H1 (cell line): ENCODE results near the gene SETDB2. TPM values are rescaled to one million over a fixed set of nuclear protein-coding genes. Genes with fewer than 3 reads are reported as not detected.

Source experiments
- CTCF ChIA-PET: fragments of 300-600 bp; sonication (Branson Sonifier 250); formaldehyde crosslinking; loops from one replicate; lab custom pipeline; 2021; ENCODE audit not compliant: partially characterized antibody; lab: Charles Lee
- POLR2A ChIA-PET: fragments of 300-600 bp; sonication (Branson Sonifier 250); formaldehyde crosslinking; loops from one replicate; lab custom pipeline; 2021; ENCODE audit warnings: inconsistent platforms; ENCODE audit not compliant: partially characterized antibody; lab: Charles Lee
- DNase-seq, 2 experiments: peaks; one replicate each; pipeline versions ENCODE4 v3.0.0 to v3.0.0-alpha.2; 2010 to 2022; ENCODE audit warnings: low spot score in 2 of 2, low read depth in 1 of 2, mixed read lengths in 1 of 2
- FAIRE-seq: peaks from 2 replicates; lab custom pipeline; 2011; peaks lifted over from hg19 to GRCh38; lab: Jason Lieb, UNC
- H2AFZ ChIP-seq: 2 replicates; pipeline ENCODE4 v1.8.1; 2012; ENCODE audit warnings: low read length, inconsistent platforms
- H2AK5ac ChIP-seq: 2 replicates; pipeline ENCODE4 v1.6.1; 2013; ENCODE audit warnings: low read depth, low read length
- H2BK120ac ChIP-seq: replicated peaks from 2 replicates; pipeline ENCODE3; 2013; ENCODE audit warnings: low read depth, low read length, inconsistent platforms
- H2BK12ac ChIP-seq: 2 replicates; pipeline ENCODE4 v1.6.1; 2013; ENCODE audit warnings: low read depth, low read length
- H2BK15ac ChIP-seq: 2 replicates; pipeline ENCODE4 v1.6.1; 2013; ENCODE audit warnings: low read length
- H2BK20ac ChIP-seq: 2 replicates; pipeline ENCODE4 v1.6.1; 2013; ENCODE audit warnings: low read length
- H2BK5ac ChIP-seq: 2 replicates; pipeline ENCODE4 v1.6.1; 2013; ENCODE audit warnings: low read depth, low read length
- H3K14ac ChIP-seq: 2 replicates; pipeline ENCODE4 v1.6.1; 2013; ENCODE audit warnings: inconsistent platforms; ENCODE audit not compliant: insufficient read length
- H3K18ac ChIP-seq: 2 replicates; pipeline ENCODE4 v1.6.1; 2013; ENCODE audit warnings: low read length; ENCODE audit errors: extremely low read depth
- H3K23ac ChIP-seq: 2 replicates; pipeline ENCODE4 v1.6.1; 2013; ENCODE audit warnings: inconsistent platforms; ENCODE audit not compliant: insufficient read length
- H3K23me2 ChIP-seq: 2 replicates; pipeline ENCODE4 v1.6.1; 2013; ENCODE audit warnings: low read depth, low read length
- H3K27ac ChIP-seq: 2 replicates; pipeline ENCODE4 v1.6.1; 2011; ENCODE audit warnings: low read depth, low read length, inconsistent platforms
- H3K27me3 ChIP-seq, 4 experiments: replicated peaks in 1 of 4; 1 replicate in 1 of 4; 2 replicates in 3 of 4; pipeline versions ENCODE4 v1.6.1 to v1.8.1; 2011 to 2013; ENCODE audit warnings: low read length in 3 of 4, mild to moderate bottlenecking in 3 of 4, inconsistent platforms in 2 of 4, mixed read lengths in 2 of 4, moderate library complexity in 1 of 4; ENCODE audit not compliant: control insufficient read depth in 3 of 4, insufficient read depth in 3 of 4; ENCODE audit errors: extremely low read depth in 1 of 4
- H3K36me3 ChIP-seq, 4 experiments: 2 replicates each; pipeline versions ENCODE4 v1.6.1 to v1.8.1; 2011 to 2013; ENCODE audit warnings: mild to moderate bottlenecking in 4 of 4, low read length in 3 of 4, moderate library complexity in 2 of 4, control low read depth in 1 of 4, inconsistent platforms in 1 of 4; ENCODE audit not compliant: insufficient read depth in 4 of 4, control insufficient read depth in 2 of 4
- H3K4ac ChIP-seq: replicated peaks from 2 replicates; pipeline ENCODE3; 2013; ENCODE audit warnings: low read length, low read depth, mixed read lengths, inconsistent platforms; ENCODE audit not compliant: insufficient read length
- H3K4me1 ChIP-seq, 4 experiments: replicated peaks in 1 of 4; 1 replicate in 1 of 4; 2 replicates in 3 of 4; pipeline versions ENCODE4 v1.6.1 to v1.8.1; 2011 to 2013; ENCODE audit warnings: low read length in 3 of 4, inconsistent platforms in 2 of 4, mixed read lengths in 1 of 4; ENCODE audit not compliant: insufficient read depth in 4 of 4, control insufficient read depth in 3 of 4
- H3K4me2 ChIP-seq, 2 experiments: 2 replicates each; pipeline versions ENCODE4 v1.6.1 to v1.8.1; 2011 to 2013; ENCODE audit warnings: low read depth in 2 of 2, low read length in 2 of 2, control low read depth in 1 of 2, inconsistent platforms in 1 of 2, mild to moderate bottlenecking in 1 of 2; ENCODE audit not compliant: insufficient read depth in 1 of 2
- H3K4me3 ChIP-seq, 4 experiments: fragments of 200-600, 300-600 bp in 1 of 4; sonication (generic), shearing (Covaris generic), sonication (Bioruptor Twin) in 1 of 4; 2 replicates each; pipeline versions ENCODE4 v1.5.1 to v1.8.1; 2011 to 2016; ENCODE audit warnings: low read length in 4 of 4, low read depth in 3 of 4, control low read depth in 2 of 4, inconsistent platforms in 2 of 4, mild to moderate bottlenecking in 2 of 4, mixed read lengths in 1 of 4, moderate library complexity in 1 of 4; ENCODE audit not compliant: insufficient read depth in 2 of 4; ENCODE audit errors: extremely low read depth in 1 of 4
- H3K56ac ChIP-seq: replicated peaks from 2 replicates; pipeline ENCODE3; 2013; ENCODE audit warnings: low read depth, mild to moderate bottlenecking, mixed read lengths, low read length, inconsistent platforms; ENCODE audit not compliant: insufficient read length
- H3K79me1 ChIP-seq: 2 replicates; pipeline ENCODE4 v1.6.1; 2013; ENCODE audit warnings: low read depth, low read length, control low read depth
- H3K79me2 ChIP-seq, 2 experiments: 2 replicates each; pipeline versions ENCODE4 v1.6.1 to v1.8.1; 2012 to 2013; ENCODE audit warnings: low read length in 2 of 2, mild to moderate bottlenecking in 2 of 2, inconsistent platforms in 1 of 2; ENCODE audit not compliant: insufficient read depth in 2 of 2, control insufficient read depth in 1 of 2
- H3K9ac ChIP-seq, 4 experiments: replicated peaks in 1 of 4; 1 replicate in 1 of 4; 2 replicates in 3 of 4; pipeline versions ENCODE4 v1.6.1 to v1.8.1; 2011 to 2013; ENCODE audit warnings: low read depth in 3 of 4, low read length in 3 of 4, control low read depth in 2 of 4, mild to moderate bottlenecking in 2 of 4, moderate library complexity in 2 of 4, inconsistent platforms in 1 of 4; ENCODE audit errors: extremely low read depth in 1 of 4
- H3K9me3 ChIP-seq, 2 experiments: 2 replicates each; pipeline versions ENCODE4 v1.6.1 to v1.8.1; 2012 to 2013; ENCODE audit warnings: mild to moderate bottlenecking in 2 of 2, moderate library complexity in 2 of 2, control low read depth in 1 of 2, inconsistent platforms in 1 of 2, low read depth in 1 of 2, low read length in 1 of 2, mixed read lengths in 1 of 2; ENCODE audit not compliant: insufficient read depth in 2 of 2
- H4K20me1 ChIP-seq, 2 experiments: replicated peaks in 1 of 2; 2 replicates each; pipeline versions ENCODE3 to v1.8.1; 2011 to 2013; ENCODE audit warnings: inconsistent platforms in 2 of 2, low read length in 2 of 2, mild to moderate bottlenecking in 1 of 2; ENCODE audit not compliant: insufficient read depth in 2 of 2, control insufficient read depth in 1 of 2
- H4K5ac ChIP-seq: 2 replicates; pipeline ENCODE4 v1.6.1; 2013; ENCODE audit warnings: low read length, low read depth, mixed read lengths, inconsistent platforms; ENCODE audit not compliant: insufficient read length
- H4K8ac ChIP-seq: 2 replicates; pipeline ENCODE4 v1.8.0; 2013; ENCODE audit warnings: mild to moderate bottlenecking, moderate library complexity, low read length, inconsistent platforms; ENCODE audit not compliant: insufficient read depth; ENCODE audit errors: extremely low read depth
- H4K91ac ChIP-seq: replicated peaks from 2 replicates; pipeline ENCODE3; 2013; ENCODE audit warnings: low read length, mixed read lengths, inconsistent platforms; ENCODE audit not compliant: insufficient read length
- BRCA1 ChIP-seq: IDR thresholded peaks from 2 replicates; pipeline ENCODE4 v1.6.1; 2012; ENCODE audit warnings: low read depth, low read length, improper control_type of control experiment
- FOSL1 ChIP-seq: IDR thresholded peaks from 2 replicates; pipeline ENCODE4 v1.6.1; 2011; ENCODE audit warnings: mild to moderate bottlenecking, low read depth, low read length, moderate library complexity; ENCODE audit not compliant: insufficient read depth
- GABPA ChIP-seq: IDR thresholded peaks from 2 replicates; pipeline ENCODE4 v1.6.1; 2011; ENCODE audit warnings: mild to moderate bottlenecking, low read length, moderate library complexity, borderline replicate concordance; ENCODE audit not compliant: insufficient read depth
- JUN ChIP-seq: IDR thresholded peaks from 2 replicates; pipeline ENCODE4 v1.6.1; 2011; ENCODE audit warnings: low read depth, mild to moderate bottlenecking, improper control_type of control experiment, low read length
- TAF7 ChIP-seq: optimal IDR thresholded peaks from 2 replicates; pipeline ENCODE3; 2011; ENCODE audit warnings: low read depth, mild to moderate bottlenecking, inconsistent platforms, low read length, moderate library complexity, borderline replicate concordance
- WGBS, 2 experiments: shearing (Covaris generic) in 1 of 2; methylation state at CpG; one replicate each; pipeline versions ENCODE4 v1.1.6 to v1.1.7; 2013 to 2015; ENCODE audit warnings: low lambda C conversion rate in 2 of 2, mixed read lengths in 2 of 2, inconsistent platforms in 1 of 2, low coverage in 1 of 2, missing lambda C conversion rate in 1 of 2; ENCODE audit not compliant: insufficient replicate concordance in 2 of 2, insufficient coverage in 1 of 2, insufficient read length in 1 of 2; ENCODE audit errors: extremely low coverage in 1 of 2, missing lambda C conversion rate in 1 of 2; 5-methylcytosine and 5-hydroxymethylcytosine counted together
- polyA plus RNA-seq, 7 experiments: library from polyadenylated mRNA; depleted of rRNA in 3 of 7; stranded (reverse) in 5 of 7; unstranded in 2 of 7; fragments of >200 nt in 5 of 7; fragments of 200-250 nt in 2 of 7; gene quantifications; 1 replicate in 5 of 7; 2 replicates in 1 of 7; 4 replicates in 1 of 7; pipeline versions ENCODE4 v1.2.1 to v1.2.3, GENCODE V29; 2011 to 2013; ENCODE audit warnings: missing spikeins in 2 of 7, mixed read lengths in 2 of 7
- total RNA-seq: library from RNA; stranded (reverse); fragmentation: NEBNext Ultra II Directional; extraction: Animal tissue kit (Norgen Biotek cat#: 25700); gene quantifications from 2 replicates; pipeline ENCODE4 v1.2.1, GENCODE V29; 2021
- TF ChIP-seq, protein P1 (sequence below), 3 experiments: IDR thresholded peaks; 1 replicate in 2 of 3; 2 replicates in 1 of 3; pipeline versions ENCODE4 v1.5.1 to v1.6.1; 2011; ENCODE audit warnings: low read length in 3 of 3, mild to moderate bottlenecking in 3 of 3, inconsistent platforms in 2 of 3, low read depth in 1 of 3, moderate library complexity in 1 of 3; ENCODE audit not compliant: insufficient read depth in 1 of 3; ENCODE audit errors: control extremely low read depth in 1 of 3

SETDB2 gene
- total and polyA plus RNA-seq, 2 of the 8 experiments (the other 6 are each of a cell fraction or from before 2014, with no cell fraction given): 1.2 to 6.1 TPM

DNA sequence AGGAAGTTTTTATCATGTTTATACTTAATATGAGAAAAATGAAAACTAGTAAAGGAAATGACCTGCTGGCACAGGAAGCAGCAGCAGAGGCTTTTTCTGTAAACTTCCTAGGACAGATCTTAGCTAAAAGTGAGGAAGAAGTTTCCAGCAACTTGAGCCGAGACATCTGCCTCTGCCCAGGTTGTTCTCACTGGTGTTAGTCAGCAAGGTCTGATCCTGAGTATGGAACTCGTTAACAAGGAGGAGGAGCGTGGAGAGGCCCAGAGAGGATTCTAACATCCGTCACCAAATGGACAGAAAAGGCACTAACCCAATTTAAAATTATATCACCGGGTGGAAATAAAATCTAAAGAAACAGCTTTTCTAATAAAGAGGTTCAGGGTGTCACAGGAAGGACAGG, 95.2 kb downstream of the SETDB2 start:
- H3K23me2 ChIP-seq: no peaks in the 10 kb centered on the region
- H2AFZ ChIP-seq: no peak overlapping the region
- no peak overlapping the region for H3K56ac ChIP-seq
- H3K18ac ChIP-seq: no peak overlapping the region
- no peak overlapping the region for H3K4me3 ChIP-seq
- H3K4me2 ChIP-seq: no peak overlapping the region
- POLR2A ChIA-PET: interaction anchor here (1.6 kb wide), 1 partner anchor 9 kb away, joined by 5 read pairs; no protein-coding TSS in a partner anchor
- TF ChIP-seq BRCA1 (no peak), GABPA (no peak), TAF7 (no peak), JUN (no peak), FOSL1 (no peak)
- TF ChIP-seq, protein P1, sequence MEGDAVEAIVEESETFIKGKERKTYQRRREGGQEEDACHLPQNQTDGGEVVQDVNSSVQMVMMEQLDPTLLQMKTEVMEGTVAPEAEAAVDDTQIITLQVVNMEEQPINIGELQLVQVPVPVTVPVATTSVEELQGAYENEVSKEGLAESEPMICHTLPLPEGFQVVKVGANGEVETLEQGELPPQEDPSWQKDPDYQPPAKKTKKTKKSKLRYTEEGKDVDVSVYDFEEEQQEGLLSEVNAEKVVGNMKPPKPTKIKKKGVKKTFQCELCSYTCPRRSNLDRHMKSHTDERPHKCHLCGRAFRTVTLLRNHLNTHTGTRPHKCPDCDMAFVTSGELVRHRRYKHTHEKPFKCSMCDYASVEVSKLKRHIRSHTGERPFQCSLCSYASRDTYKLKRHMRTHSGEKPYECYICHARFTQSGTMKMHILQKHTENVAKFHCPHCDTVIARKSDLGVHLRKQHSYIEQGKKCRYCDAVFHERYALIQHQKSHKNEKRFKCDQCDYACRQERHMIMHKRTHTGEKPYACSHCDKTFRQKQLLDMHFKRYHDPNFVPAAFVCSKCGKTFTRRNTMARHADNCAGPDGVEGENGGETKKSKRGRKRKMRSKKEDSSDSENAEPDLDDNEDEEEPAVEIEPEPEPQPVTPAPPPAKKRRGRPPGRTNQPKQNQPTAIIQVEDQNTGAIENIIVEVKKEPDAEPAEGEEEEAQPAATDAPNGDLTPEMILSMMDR (IDR thresholded peaks at IDR 0.05; ENCODE audit: control extremely low read depth in 1 of 3, insufficient read depth in 1 of 3, low read depth in 1 of 3, low read length in 3 of 3): no peak
- no peaks in the 10 kb centered on the region for H3K9me3 ChIP-seq
- H2BK12ac ChIP-seq: no peak overlapping the region
- no peaks in the 10 kb centered on the region for H3K79me2 ChIP-seq
- no peaks in the 10 kb centered on the region for H4K20me1 ChIP-seq
- H3K23ac ChIP-seq: no peak overlapping the region
- no peak overlapping the region for H3K9ac ChIP-seq
- H3K4ac ChIP-seq: no peak overlapping the region
- no peak overlapping the region for H3K14ac ChIP-seq
- DNase-seq (no peak), FAIRE-seq (no peak)
- H3K27me3 ChIP-seq: no peaks in the 10 kb centered on the region
- no peak overlapping the region for H4K8ac ChIP-seq
- no peak overlapping the region for H2BK20ac ChIP-seq
- no peak overlapping the region for H3K27ac ChIP-seq
- no peaks in the 10 kb centered on the region for H3K79me1 ChIP-seq
- no peaks in the 10 kb centered on the region for H3K4me1 ChIP-seq
- H2BK15ac ChIP-seq: no peak overlapping the region
- no peak overlapping the region for H4K5ac ChIP-seq
- H3K36me3 ChIP-seq: peaks cover 3 to 31% (median 11%) of the 10 kb centered on the region in 4 experiments; a peak in 5 of 8 replicates
- no peak overlapping the region for H2BK120ac ChIP-seq
- no peak overlapping the region for H4K91ac ChIP-seq
- H2AK5ac ChIP-seq: no peak overlapping the region
- H2BK5ac ChIP-seq: no peak overlapping the region
- WGBS, 2 experiments: 85% methylated on average over 5 of the region's 5 CpGs; no CpG with 5 or more reads in 1 of the 2 experiments
- CTCF ChIA-PET: interaction anchor here (1.2 to 1.6 kb wide), 4 partner anchors 9 to 118 kb away, joined by 4 to 6 read pairs (median 4); no protein-coding TSS in a partner anchor
